K562 (cell line): ENCODE results near the gene UBE2H. TPM values are rescaled to one million over a fixed set of nuclear protein-coding genes. Genes with fewer than 3 reads are reported as not detected.

Experiments
- ATAC-seq: fragments of 200-7000 bp; cut with Tn5 transposase; 3 replicates; pipeline ENCODE4 v1.9.1; 2020; ENCODE audit warnings: moderate library complexity
- BruUV-seq: library from RNA; stranded (reverse); fragments of 400-500 nt; replicated peaks from 2 replicates; lab custom pipeline; 2021; lab: Mats Ljungman, UMichigan
- CTCF ChIA-PET: fragments of 300-600 bp; formaldehyde crosslinking; extraction: SDS; loops from one replicate; lab custom pipeline; 2021; ENCODE audit warnings: low intra/inter-chr PET ratio; lab: Yijun Ruan, JAX
- POLR2A ChIA-PET: fragments of 300-600, 350-650 bp; sonication (Branson Sonifier 250); formaldehyde crosslinking; extraction: SDS; loops from one replicate; lab custom pipeline; 2021; ENCODE audit warnings: antibody characterized with exemption, inconsistent platforms; lab: Yijun Ruan, JAX
- DNase-seq, 4 experiments: peaks; one replicate each; pipeline versions ENCODE4 v3.0.0 to v3.0.0-alpha.2; 2011 to 2018; ENCODE audit warnings: low spot score in 3 of 4, mixed read lengths in 3 of 4; ENCODE audit errors: extremely low read depth in 1 of 4
- FAIRE-seq: peaks from 2 replicates; lab custom pipeline; 2011; peaks lifted over from hg19 to GRCh38; lab: Jason Lieb, UNC
- H2AFZ ChIP-seq: 2 replicates; pipeline ENCODE4 v1.6.0; 2011; ENCODE audit warnings: low read depth, low read length, control low read depth, inconsistent platforms
- H3K27ac ChIP-seq: fragments of 200-600 bp; 3 replicates; pipeline ENCODE4 v1.8.0; 2011; ENCODE audit warnings: low read depth, mild to moderate bottlenecking, control low read depth, inconsistent platforms, low read length, moderate library complexity, mixed read lengths; ENCODE audit errors: extremely low read depth
- H3K27me3 ChIP-seq, 2 experiments: fragments of 300-600 bp in 1 of 2; 2 replicates in 1 of 2; 3 replicates in 1 of 2; pipeline versions ENCODE4 v1.6.0 to v1.8.0; 2011; ENCODE audit warnings: inconsistent platforms in 2 of 2, low read length in 2 of 2, mild to moderate bottlenecking in 1 of 2, mixed read lengths in 1 of 2, moderate library complexity in 1 of 2; ENCODE audit not compliant: control insufficient read depth in 2 of 2, insufficient read depth in 2 of 2
- H3K36me3 ChIP-seq: fragments of 300-600 bp; 3 replicates; pipeline ENCODE4 v1.8.0; 2011; ENCODE audit warnings: mild to moderate bottlenecking, low read length, inconsistent platforms; ENCODE audit not compliant: control insufficient read depth, insufficient read depth
- H3K4me1 ChIP-seq, 2 experiments: fragments of 200-600 bp in 1 of 2; replicated peaks in 1 of 2; 2 replicates in 1 of 2; 3 replicates in 1 of 2; pipeline versions ENCODE4 v1.5.1 to v1.8.0; 2011; ENCODE audit warnings: inconsistent platforms in 2 of 2, low read length in 2 of 2, mild to moderate bottlenecking in 1 of 2, mixed read lengths in 1 of 2, moderate library complexity in 1 of 2; ENCODE audit not compliant: control insufficient read depth in 2 of 2, insufficient read depth in 2 of 2
- H3K4me2 ChIP-seq: 2 replicates; pipeline ENCODE4 v1.6.1; 2011; ENCODE audit warnings: low read length, control low read depth, inconsistent platforms, mixed read lengths; ENCODE audit not compliant: insufficient read depth
- H3K4me3 ChIP-seq: fragments of 200-600 bp; sonication (generic), shearing (Covaris generic); 2 replicates; pipeline ENCODE4 v1.5.1; 2016; ENCODE audit warnings: control low read depth, inconsistent platforms
- H3K79me2 ChIP-seq: fragments of 200-600 bp; 3 replicates; pipeline ENCODE4 v1.8.0; 2011; ENCODE audit warnings: low read length, inconsistent platforms; ENCODE audit not compliant: control insufficient read depth, insufficient read depth
- H3K9ac ChIP-seq, 2 experiments: 2 replicates each; pipeline versions ENCODE4 v1.6.0 to v1.6.1; 2011; ENCODE audit warnings: low read depth in 2 of 2, low read length in 2 of 2, control low read depth in 1 of 2, inconsistent platforms in 1 of 2, mild to moderate bottlenecking in 1 of 2, mixed read lengths in 1 of 2; ENCODE audit not compliant: insufficient read depth in 1 of 2
- H3K9me1 ChIP-seq: one replicate; pipeline ENCODE4 v1.6.0; 2011; ENCODE audit warnings: inconsistent platforms, mild to moderate bottlenecking, low read length, moderate library complexity; ENCODE audit not compliant: control insufficient read depth, insufficient read depth
- H3K9me3 ChIP-seq: replicated peaks from 2 replicates; pipeline ENCODE4 v1.5.1; 2011; ENCODE audit warnings: low read depth, low read length, inconsistent platforms; ENCODE audit not compliant: control insufficient read depth, insufficient read depth
- H4K20me1 ChIP-seq: replicated peaks from 2 replicates; pipeline ENCODE4 v1.6.1; 2011; ENCODE audit warnings: low read length, inconsistent platforms, mixed read lengths; ENCODE audit not compliant: control insufficient read depth, insufficient read depth
- ARID2 ChIP-seq: fragments of 450-650 bp; IDR thresholded peaks from 2 replicates; pipeline ENCODE4 v1.6.1; 2017; ENCODE audit warnings: antibody characterized with exemption, mild to moderate bottlenecking
- CTCF ChIP-seq, 3 experiments: IDR thresholded peaks in 2 of 3; conservative IDR thresholded peaks in 1 of 3; 2 replicates each; pipeline ENCODE4 v1.5.1; 2011 to 2012; ENCODE audit warnings: low read length in 3 of 3, mild to moderate bottlenecking in 3 of 3, control low read depth in 2 of 3, improper control_type of control experiment in 1 of 3, inconsistent platforms in 1 of 3, low read depth in 1 of 3, mixed read lengths in 1 of 3, moderate library complexity in 1 of 3; ENCODE audit not compliant: insufficient read depth in 2 of 3
- FOSL1 ChIP-seq: fragments of 200-800 bp; sonication (Bioruptor generic); conservative IDR thresholded peaks from 2 replicates; pipeline ENCODE4 v1.6.1; 2016; ENCODE audit warnings: missing genetic modification characterization, missing compliant biosample characterization
- FOXM1 ChIP-seq, 2 experiments: fragments of 450-650 bp in 1 of 2; sonication (generic) in 1 of 2; formaldehyde crosslinking in 1 of 2; IDR thresholded peaks; 2 replicates each; pipeline versions ENCODE4 v1.6.1 to v1.9.0; 2017 to 2022; ENCODE audit warnings: low read depth in 2 of 2, mild to moderate bottlenecking in 2 of 2, missing genetic modification reagents in 1 of 2, moderate library complexity in 1 of 2
- MAFK ChIP-seq: IDR thresholded peaks from 2 replicates; pipeline ENCODE4 v1.6.1; 2011; ENCODE audit warnings: low read length, improper control_type of control experiment
- MEIS2 ChIP-seq: fragments of 450-650 bp; IDR thresholded peaks from 2 replicates; pipeline ENCODE4 v1.6.1; 2014; ENCODE audit warnings: mild to moderate bottlenecking; ENCODE audit not compliant: partially characterized antibody
- RAD21 ChIP-seq, 2 experiments: fragments of 250-450 bp in 1 of 2; fragments of 450-650 bp in 1 of 2; sonication (Bioruptor Pico) in 1 of 2; formaldehyde crosslinking in 1 of 2; IDR thresholded peaks in 1 of 2; conservative IDR thresholded peaks in 1 of 2; 2 replicates each; pipeline versions ENCODE4 v1.4.0 to v1.8.0; 2020 to 2022; ENCODE audit warnings: mild to moderate bottlenecking in 2 of 2, moderate library complexity in 1 of 2
- SIN3A ChIP-seq, 2 experiments: fragments of 150-350 bp in 1 of 2; IDR thresholded peaks; 2 replicates each; pipeline ENCODE4 v1.6.1; 2011 to 2016; ENCODE audit warnings: borderline replicate concordance in 2 of 2, low read depth in 2 of 2, low read length in 2 of 2, mild to moderate bottlenecking in 2 of 2, moderate library complexity in 2 of 2; ENCODE audit not compliant: control insufficient read depth in 1 of 2
- SIRT6 ChIP-seq: IDR thresholded peaks from one replicate; pipeline ENCODE4 v1.6.1; 2012; ENCODE audit warnings: low read depth, mild to moderate bottlenecking, control low read depth, inconsistent platforms, low read length, moderate library complexity
- SP1 ChIP-seq: sonication (generic); formaldehyde crosslinking; IDR thresholded peaks from 2 replicates; pipeline ENCODE4 v1.8.1; 2022; ENCODE audit warnings: mild to moderate bottlenecking, missing genetic modification reagents
- ZNF24 ChIP-seq: fragments of 450-650 bp; IDR thresholded peaks from 2 replicates; pipeline ENCODE4 v1.6.1; 2016
- ZNF507 ChIP-seq: conservative IDR thresholded peaks from 2 replicates; pipeline ENCODE4 v1.6.1; 2017; ENCODE audit warnings: missing genetic modification characterization, missing compliant biosample characterization
- WGBS: fragments of 100-300 bp; shearing (Covaris generic); methylation state at CpG from one replicate; pipeline ENCODE4 v1.1.6; 2016; ENCODE audit warnings: low coverage, mixed read lengths; ENCODE audit not compliant: insufficient coverage; ENCODE audit errors: missing lambda C conversion rate; 5-methylcytosine and 5-hydroxymethylcytosine counted together
- in situ Hi-C: fragments of 300-500 bp; cut with MboI; formaldehyde crosslinking; loops from 4 replicates; pipeline ENCODE4 v1.15.0; 2018; ENCODE audit warnings: inconsistent platforms, mixed read lengths
- intact Hi-C: fragments of 100-400 bp; cut with micrococcal nuclease; formaldehyde crosslinking; loops from 2 replicates; pipeline ENCODE4 v1.14.2; 2022
- polyA plus RNA-seq, 8 experiments: library from polyadenylated mRNA; depleted of rRNA in 4 of 8; stranded (reverse) in 5 of 8; unstranded in 3 of 8; fragments of >200 nt; fragmentation: Nextera tagmentation in 2 of 8; fragmentation: Illumina TruSeq in 1 of 8; extraction: Ambion mirVana in 2 of 8; extraction: Trizol in 1 of 8; gene quantifications; 2 replicates each; pipeline versions ENCODE4 v1.2.1 to v1.2.3, GENCODE V29; 2011 to 2014; ENCODE audit warnings: inconsistent platforms in 1 of 8, missing spikeins in 1 of 8
- total RNA-seq, 7 experiments: library from RNA; depleted of rRNA in 6 of 7; stranded (reverse); fragments of >200 nt in 6 of 7; fragmentation: Illumina TruSeq in 2 of 7; extraction: Trizol in 2 of 7; gene quantifications; 2 replicates each; pipeline versions ENCODE4 v1.2.1 to v1.2.3, GENCODE V29; 2011 to 2021; ENCODE audit warnings: low replicate concordance in 1 of 7
- TF ChIP-seq, protein P1 (sequence below): conservative IDR thresholded peaks from 2 replicates; pipeline ENCODE4 v1.6.1; 2011; ENCODE audit warnings: low read depth, mild to moderate bottlenecking, low read length; ENCODE audit not compliant: control insufficient read depth

The UBE2H gene
- total and polyA plus RNA-seq, 9 of the 15 experiments (the other 6 are each of a cell fraction or from before 2014, with no cell fraction given): 6.3 to 33.0 (median 13.3) TPM

DNA sequence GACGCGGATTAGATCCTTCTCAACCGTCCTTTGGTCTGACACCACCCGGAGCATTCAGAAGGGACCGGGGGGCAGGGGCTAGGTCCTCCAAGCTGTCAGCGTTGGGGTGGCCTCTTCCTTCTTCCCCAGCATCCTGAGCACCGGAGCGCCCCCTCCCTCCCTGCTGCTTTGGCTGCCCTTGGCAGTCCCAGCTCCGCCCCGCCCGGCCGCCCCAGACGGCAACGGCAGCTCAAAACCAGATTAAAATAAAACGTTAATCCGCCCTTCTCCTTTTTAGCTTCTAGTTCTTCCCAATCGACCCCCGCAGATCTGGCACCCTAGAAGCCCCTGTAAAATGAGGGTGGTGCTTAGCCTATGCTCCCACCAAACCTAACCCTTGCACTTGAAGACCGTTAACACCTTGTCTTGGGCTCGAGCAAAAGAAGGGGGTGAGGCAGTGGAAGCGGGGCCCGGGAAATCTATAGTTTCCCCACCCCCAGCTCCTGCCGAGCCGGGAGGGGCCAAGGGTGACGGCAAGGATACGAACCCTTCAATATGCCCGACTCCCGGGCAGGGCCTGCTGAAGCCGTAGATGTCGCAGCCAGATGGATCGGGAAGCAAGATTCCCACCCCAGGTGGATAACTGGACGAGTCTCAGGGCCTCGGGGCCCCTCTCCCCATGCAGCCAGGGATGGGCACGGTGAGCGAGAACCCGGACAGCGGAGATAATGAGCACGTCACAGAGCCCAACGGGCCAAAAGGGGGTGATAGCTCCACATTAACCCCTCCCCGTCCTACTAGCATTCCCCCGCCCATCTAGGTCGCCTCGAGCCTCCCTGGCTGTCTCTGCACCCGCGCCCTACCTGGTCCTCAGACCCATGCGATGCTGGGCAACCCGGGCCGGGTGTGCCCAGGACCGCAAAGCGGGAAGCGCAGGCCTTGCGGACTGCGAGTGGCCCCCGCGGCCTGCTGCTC is 171.5 kb downstream of the UBE2H start:
- peaks cover 23% of the 10 kb centered on the region; the same call in 2 of the 3 replicates for H3K79me2 ChIP-seq
- no peaks in the 10 kb centered on the region for H3K9me1 ChIP-seq
- peak; percentile 32 for ATAC-seq
- no peaks in the 10 kb centered on the region for H3K36me3 ChIP-seq
- TSS peak; percentile 45 for BruUV-seq
- no peaks in the 10 kb centered on the region for H3K9me3 ChIP-seq
- FAIRE-seq: peak; percentile 72
- H4K20me1 ChIP-seq: no peaks in the 10 kb centered on the region; the same call in 1 of the 2 replicates
- in situ Hi-C loops (no loop called here), intact Hi-C loops (no loop called here)
- H3K4me1 ChIP-seq: peaks cover 13 to 80% of the 10 kb centered on the region in 2 experiments; a peak in 3 of 5 replicates
- H2AFZ ChIP-seq: peak overlapping the region; percentile 97
- CTCF ChIA-PET: interaction anchor here (0.7 kb wide), 1 partner anchor 1722 kb away, joined by 3 read pairs; no protein-coding TSS in a partner anchor
- peak overlapping the region; percentile 86 for H3K4me2 ChIP-seq
- H3K4me3 ChIP-seq: peak overlapping the region; percentile 93
- 48% methylated on average over 53 of the region's 55 CpGs for WGBS
- peak overlapping the region; percentile 52 to 97; a peak in 3 of 4 replicates for H3K9ac ChIP-seq
- peak; percentile 78 to 79 (median 78) for DNase-seq
- peak overlapping the region; percentile 78; the same call in 2 of the 3 replicates for H3K27ac ChIP-seq
- no peaks in the 10 kb centered on the region for H3K27me3 ChIP-seq
- POLR2A ChIA-PET: interaction anchor here (0.7 to 1.0 kb wide), 2 partner anchors 21 to 143 kb away, joined by 3 to 4 read pairs; no protein-coding TSS in a partner anchor
- TF ChIP-seq MAFK (no peak), ZNF24 (no peak), ZNF507 (tag) (no peak), MEIS2 (no peak), SIN3A (IDR thresholded peaks at IDR 0.05; ENCODE audit: borderline replicate concordance in 2 of 2, control insufficient read depth in 1 of 2, low read depth in 2 of 2, low read length in 2 of 2) (0 out of 4 replicates have a peak, but pooled peaks of 1 of the 2 experiments have one; percentile 18), RAD21 (CRISPR knock-in tag; conservative IDR thresholded peaks at IDR 0.05 in 1 of 2, IDR thresholded peaks at IDR 0.05 in 1 of 2) (no peak), FOXM1 (IDR thresholded peaks at IDR 0.05; ENCODE audit: low read depth) (no peak), FOXM1 (CRISPR knock-in tag; IDR thresholded peaks at IDR 0.05; ENCODE audit: low read depth) (no peak), CTCF (IDR thresholded peaks at IDR 0.05 in 2 of 3, conservative IDR thresholded peaks at IDR 0.05 in 1 of 3; ENCODE audit: insufficient read depth in 2 of 3, low read depth in 1 of 3, low read length in 3 of 3) (0 out of 6 replicates have a peak, but pooled peaks of 1 of the 3 experiments have one; percentile 2), FOSL1 (no peak), SIRT6 (no peak), SP1 (peak; percentile 56; the same call in 1 of the 2 replicates), ARID2 (no peak)
- TF ChIP-seq, protein P1, sequence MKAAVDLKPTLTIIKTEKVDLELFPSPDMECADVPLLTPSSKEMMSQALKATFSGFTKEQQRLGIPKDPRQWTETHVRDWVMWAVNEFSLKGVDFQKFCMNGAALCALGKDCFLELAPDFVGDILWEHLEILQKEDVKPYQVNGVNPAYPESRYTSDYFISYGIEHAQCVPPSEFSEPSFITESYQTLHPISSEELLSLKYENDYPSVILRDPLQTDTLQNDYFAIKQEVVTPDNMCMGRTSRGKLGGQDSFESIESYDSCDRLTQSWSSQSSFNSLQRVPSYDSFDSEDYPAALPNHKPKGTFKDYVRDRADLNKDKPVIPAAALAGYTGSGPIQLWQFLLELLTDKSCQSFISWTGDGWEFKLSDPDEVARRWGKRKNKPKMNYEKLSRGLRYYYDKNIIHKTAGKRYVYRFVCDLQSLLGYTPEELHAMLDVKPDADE: 0 out of 2 replicates have a peak, but pooled peaks have one; percentile 35
